DMS114 treated with DMSO at 0.1 percent for 48 hours (cell line): ENCODE data around the gene BRCA1.
A peak's percentile ranks its signal among the peaks of the same experiment; 100 is the strongest.
"Not testable (repeated sequence)": the region's sequence is repeated elsewhere in the genome, so short reads cannot be mapped to it uniquely, and the experiment has no call there.

ENCODE experiments used
- DNase-seq: peaks from one replicate; lab custom pipeline; 2025; ENCODE audit not compliant: unreplicated experiment; lab: John Stamatoyannopoulos, UW

BRCA1 gene

GRCh38 chr17:43006639-43007551 lies 118.3 kb downstream of the BRCA1 start, which contains the start of gene IFI35:
IFI35 (plus strand) TSS chr17:43006784; CDS start chr17:43006948, 164 bp downstream.
- DNase-seq: peak; percentile 74

DNA sequence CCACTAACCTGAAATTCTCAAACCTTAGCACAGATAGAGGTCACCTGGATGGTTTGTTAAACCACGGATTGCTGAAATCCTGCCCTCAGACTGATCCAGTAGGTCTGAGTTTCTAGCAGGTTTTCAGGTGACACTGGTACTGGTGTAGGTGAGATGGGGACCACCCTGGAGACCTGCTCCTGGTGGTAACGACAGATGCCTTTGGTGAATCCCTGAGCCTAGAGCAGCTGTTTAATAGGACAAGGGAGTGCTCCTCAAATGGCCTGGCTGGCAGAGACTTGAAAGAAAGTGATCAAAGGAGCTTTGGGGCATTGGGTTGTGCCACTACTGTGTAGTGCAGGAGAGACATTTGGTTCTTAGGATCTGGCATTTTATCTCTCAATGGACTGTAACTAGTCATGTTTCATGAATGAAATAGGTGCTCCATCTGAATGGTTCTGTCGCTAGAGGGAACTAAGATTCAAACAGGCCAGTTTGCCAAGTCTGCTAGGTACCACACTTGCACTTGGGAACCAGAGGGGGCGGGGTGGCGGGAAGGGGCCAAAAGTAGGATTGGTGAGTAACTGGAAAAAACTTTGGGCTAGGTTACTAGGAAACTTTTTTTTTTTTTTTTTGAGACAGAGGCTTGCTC lies 121.5 kb downstream of the BRCA1 start:
- peak; percentile 19 for DNase-seq

- not testable (repeated sequence) for DNase-seq
Observed at GRCh38 chr17:43000894-43001293, 124.3 kb downstream of the BRCA1 start.

GRCh38 chr17:42999003-42999525 lies 126.1 kb downstream of the BRCA1 start:
- DNase-seq: no peak

GRCh38 chr17:42997984-42998938 lies 126.9 kb downstream of the BRCA1 start, which contains the start of gene RPL27:
RPL27 (plus strand) TSS chr17:42998419; CDS start chr17:42998751, 332 bp downstream.
- peak; percentile 99 for DNase-seq

GRCh38 chr17:42997390-42997983 lies 127.7 kb downstream of the BRCA1 start:
- no peak for DNase-seq
